HG03095 (cell line): ENCODE measurements around the gene AGBL3.
"Not testable (repeated sequence)": the region's sequence is repeated elsewhere in the genome, so short reads cannot be mapped to it uniquely, and the experiment has no call there.

ENCODE experiments used
- ATAC-seq: cut with Tn5 transposase; IDR thresholded peaks from one replicate; pipeline ENCODE4 v1.9.1; 2021; ENCODE audit warnings: moderate library complexity; ENCODE audit not compliant: unreplicated experiment

AGBL3 gene

GRCh38 chr7:135075716-135076115, 89.4 kb downstream of the AGBL3 start:
- ATAC-seq: no peak

- no peak for ATAC-seq
These were observed 90.6 kb downstream of the AGBL3 start for GRCh38 chr7:135076882-135077281.

GRCh38 chr7:135077642-135078041, 91.3 kb downstream of the AGBL3 start:
- no peak for ATAC-seq

- ATAC-seq: no peak
These were observed 91.7 kb downstream of the AGBL3 start for GRCh38 chr7:135078051-135078450.

- ATAC-seq: no peak
These were observed 92.8 kb downstream of the AGBL3 start for GRCh38 chr7:135079068-135079467.

GRCh38 chr7:135083005-135083404, 96.7 kb downstream of the AGBL3 start:
- ATAC-seq: no peak

GRCh38 chr7:135088566-135088965, 102.3 kb downstream of the AGBL3 start:
- ATAC-seq: no peak

GRCh38 chr7:135091717-135092116, 105.4 kb downstream of the AGBL3 start:
- no peak for ATAC-seq

- no peak for ATAC-seq
These were observed 108.3 kb downstream of the AGBL3 start for GRCh38 chr7:135094472-135095237.

- no peak for ATAC-seq
These were observed 109.1 kb downstream of the AGBL3 start for GRCh38 chr7:135095450-135095849.

- ATAC-seq: no peak
These were observed 112.1 kb downstream of the AGBL3 start for GRCh38 chr7:135098391-135098790.

- ATAC-seq: no peak
These were observed 114.5 kb downstream of the AGBL3 start for GRCh38 chr7:135100856-135101255.

- peak; percentile 76 for ATAC-seq
These were observed 116.1 kb downstream of the AGBL3 start for GRCh38 chr7:135102372-135102771.

GRCh38 chr7:135109562-135109961, 123.3 kb downstream of the AGBL3 start:
- ATAC-seq: no peak

GRCh38 chr7:135109976-135110375, 123.7 kb downstream of the AGBL3 start:
- ATAC-seq: no peak

GRCh38 chr7:135111379-135111778, 125.1 kb downstream of the AGBL3 start:
- no peak for ATAC-seq

GRCh38 chr7:135114622-135115021, 128.3 kb downstream of the AGBL3 start:
- ATAC-seq: no peak

- ATAC-seq: no peak
These were observed 130.8 kb downstream of the AGBL3 start for GRCh38 chr7:135117096-135117495.

GRCh38 chr7:135121868-135122267, 135.6 kb downstream of the AGBL3 start:
- ATAC-seq: no peak

GRCh38 chr7:135124631-135125030, 138.3 kb downstream of the AGBL3 start:
- ATAC-seq: not testable (repeated sequence)

- ATAC-seq: no peak
These were observed 142.6 kb downstream of the AGBL3 start for GRCh38 chr7:135128931-135129330.

GRCh38 chr7:135129579-135129978, 143.3 kb downstream of the AGBL3 start:
- ATAC-seq: no peak
